Lung (tissue), 12 donors: Measurements from ENCODE around the gene EPAS1. TPM values are rescaled to one million over a fixed set of nuclear protein-coding genes. Genes with fewer than 3 reads are reported as not detected.

Experiments
- ATAC-seq: fragments of 200-7000 bp; cut with Tn5 transposase; one replicate; pipeline ENCODE4 v1.9.1; 2020; ENCODE audit warnings: moderate number of reproducible peaks; ENCODE audit not compliant: insufficient read depth, low FRiP score
- DNase-seq, 3 donors: peaks; one replicate each; pipeline ENCODE4 v3.0.0-alpha.2; 2013 to 2017
- H3K27ac ChIP-seq, 2 donors: one replicate each; pipeline ENCODE4 v1.5.1; 2013; ENCODE audit warnings: mild to moderate bottlenecking in 2 of 2, moderate library complexity in 2 of 2, control low read depth in 1 of 2, inconsistent platforms in 1 of 2, low read depth in 1 of 2, low read length in 1 of 2
- H3K27me3 ChIP-seq, 3 donors: one replicate each; pipeline ENCODE4 v1.5.1; 2013; ENCODE audit warnings: low read length in 2 of 3; ENCODE audit not compliant: control insufficient read depth in 3 of 3, insufficient read depth in 3 of 3
- H3K36me3 ChIP-seq, 4 donors: one replicate each; pipeline ENCODE4 v1.5.1; 2013; ENCODE audit warnings: low read length in 4 of 4, mild to moderate bottlenecking in 1 of 4, moderate library complexity in 1 of 4; ENCODE audit not compliant: control insufficient read depth in 4 of 4, insufficient read depth in 4 of 4
- H3K4me1 ChIP-seq, 5 donors: one replicate each; pipeline ENCODE4 v1.5.1; 2013; ENCODE audit warnings: low read length in 5 of 5, mild to moderate bottlenecking in 2 of 5, moderate library complexity in 1 of 5; ENCODE audit not compliant: control insufficient read depth in 5 of 5, insufficient read depth in 5 of 5
- H3K4me3 ChIP-seq: one replicate; pipeline ENCODE4 v1.5.1; 2013; ENCODE audit warnings: mild to moderate bottlenecking, control low read depth, moderate library complexity
- H3K9ac ChIP-seq, 2 donors: one replicate each; pipeline ENCODE4 v1.5.1; 2013; ENCODE audit warnings: low read length in 2 of 2, control low read depth in 1 of 2; ENCODE audit not compliant: insufficient read depth in 1 of 2
- H3K9me3 ChIP-seq, 4 donors: one replicate each; pipeline ENCODE4 v1.5.1; 2013; ENCODE audit warnings: low read length in 3 of 4, mild to moderate bottlenecking in 1 of 4, moderate library complexity in 1 of 4; ENCODE audit not compliant: control insufficient read depth in 4 of 4, insufficient read depth in 3 of 4
- WGBS, 2 donors: extraction: QIAGEN DNeasy Blood & Tissue Kit; methylation state at CpG; one replicate each; pipeline ENCODE4 v1.1.7; 2013; 5-methylcytosine and 5-hydroxymethylcytosine counted together
- polyA plus RNA-seq, 2 donors: library from polyadenylated mRNA; stranded (reverse); fragments of 200-250 nt; gene quantifications; one replicate each; pipeline ENCODE4 v1.2.1, GENCODE V29; 2013
- total RNA-seq, 2 donors: library from RNA; depleted of rRNA in 1 of 2; stranded (reverse); fragments of >200 nt in 1 of 2; gene quantifications; one replicate each; pipeline ENCODE4 v1.2.1, GENCODE V29; 2014 to 2021
- TF ChIP-seq, protein P1 (sequence below): IDR thresholded peaks from 2 replicates; pipeline ENCODE4 v1.5.1; 2012; ENCODE audit warnings: mild to moderate bottlenecking; ENCODE audit errors: control extremely low read depth, extremely low read depth
- donor health status: control.
- donor health status: control.
- donor health status: Bipolar disorder and iron deficiency.
- donor health status: healthy.
- donor health status: DM: yes; HTN: yes; CAD: no.

EPAS1 gene
- total and polyA plus RNA-seq, 4 donors: 233 to 1,051 (median 381) TPM

DNA sequence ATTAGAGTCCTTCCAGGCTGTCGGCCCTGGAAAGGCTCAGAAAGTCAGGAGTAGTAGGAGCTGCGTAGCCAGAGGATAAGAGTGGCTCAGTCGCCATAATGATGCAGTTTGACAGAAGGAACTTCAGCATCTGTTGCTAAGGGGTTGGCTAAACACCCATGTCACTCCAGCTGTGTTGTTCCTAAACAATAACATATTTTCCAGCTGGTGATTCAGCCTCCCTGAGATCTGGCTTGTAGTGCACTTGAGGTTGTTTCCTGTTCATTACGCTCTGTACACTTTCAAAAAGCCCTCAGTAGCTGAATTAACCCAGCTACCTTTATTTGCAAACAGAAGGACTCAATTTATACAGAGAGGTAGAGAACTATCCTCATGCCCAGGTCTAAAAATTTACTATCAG, 39.7 kb upstream of the EPAS1 start:
- Histone ChIP-seq H3K9me3 (no peaks in the 10 kb centered on the region), H3K36me3 (no peaks in the 10 kb centered on the region), H3K27ac (peak overlapping the region; percentile 63 to 73), H3K9ac (no peak overlapping the region), H3K4me3 (no peak overlapping the region), H3K27me3 (no peaks in the 10 kb centered on the region), H3K4me1 (peaks cover 6 to 33% (median 8%) of the 10 kb centered on the region in 5 donors)
- DNase-seq (peak; percentile 66 to 89 (median 87)), ATAC-seq (peak; percentile 12)
- TF ChIP-seq, protein P1, sequence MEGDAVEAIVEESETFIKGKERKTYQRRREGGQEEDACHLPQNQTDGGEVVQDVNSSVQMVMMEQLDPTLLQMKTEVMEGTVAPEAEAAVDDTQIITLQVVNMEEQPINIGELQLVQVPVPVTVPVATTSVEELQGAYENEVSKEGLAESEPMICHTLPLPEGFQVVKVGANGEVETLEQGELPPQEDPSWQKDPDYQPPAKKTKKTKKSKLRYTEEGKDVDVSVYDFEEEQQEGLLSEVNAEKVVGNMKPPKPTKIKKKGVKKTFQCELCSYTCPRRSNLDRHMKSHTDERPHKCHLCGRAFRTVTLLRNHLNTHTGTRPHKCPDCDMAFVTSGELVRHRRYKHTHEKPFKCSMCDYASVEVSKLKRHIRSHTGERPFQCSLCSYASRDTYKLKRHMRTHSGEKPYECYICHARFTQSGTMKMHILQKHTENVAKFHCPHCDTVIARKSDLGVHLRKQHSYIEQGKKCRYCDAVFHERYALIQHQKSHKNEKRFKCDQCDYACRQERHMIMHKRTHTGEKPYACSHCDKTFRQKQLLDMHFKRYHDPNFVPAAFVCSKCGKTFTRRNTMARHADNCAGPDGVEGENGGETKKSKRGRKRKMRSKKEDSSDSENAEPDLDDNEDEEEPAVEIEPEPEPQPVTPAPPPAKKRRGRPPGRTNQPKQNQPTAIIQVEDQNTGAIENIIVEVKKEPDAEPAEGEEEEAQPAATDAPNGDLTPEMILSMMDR: no peak
- WGBS, 2 donors: 29 to 49% methylated on average over 4 of the region's 4 CpGs

DNA sequence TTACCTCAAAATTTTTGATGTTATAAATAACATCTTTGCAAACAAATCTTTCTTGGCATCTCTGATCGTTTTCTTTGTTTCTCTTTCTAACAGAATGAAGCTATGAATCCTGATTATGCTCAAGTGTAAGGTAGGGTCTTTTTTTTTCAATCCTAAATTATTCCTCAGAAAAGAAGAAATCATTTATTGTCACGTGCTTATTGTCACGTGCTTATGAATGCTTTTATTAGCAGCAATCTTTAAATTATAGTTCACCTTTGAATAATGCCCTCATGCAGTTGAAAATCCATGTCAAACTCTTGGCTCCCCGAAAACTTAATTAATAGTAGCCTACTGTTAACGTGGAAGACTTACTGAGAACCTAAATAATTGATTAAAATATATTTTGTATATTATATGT, 39.2 kb upstream of the EPAS1 start:
- Histone ChIP-seq H3K27ac (no peak overlapping the region), H3K4me3 (no peak overlapping the region), H3K4me1 (peaks cover 3 to 28% (median 8%) of the 10 kb centered on the region in 5 donors), H3K27me3 (no peaks in the 10 kb centered on the region), H3K9me3 (no peaks in the 10 kb centered on the region), H3K9ac (no peak overlapping the region), H3K36me3 (no peaks in the 10 kb centered on the region)
- TF ChIP-seq, protein P1: no peak
- DNase-seq (no peak), ATAC-seq (no peak)
- 78 to 82% methylated on average over 5 of the region's 5 CpGs for WGBS, 2 donors

DNA sequence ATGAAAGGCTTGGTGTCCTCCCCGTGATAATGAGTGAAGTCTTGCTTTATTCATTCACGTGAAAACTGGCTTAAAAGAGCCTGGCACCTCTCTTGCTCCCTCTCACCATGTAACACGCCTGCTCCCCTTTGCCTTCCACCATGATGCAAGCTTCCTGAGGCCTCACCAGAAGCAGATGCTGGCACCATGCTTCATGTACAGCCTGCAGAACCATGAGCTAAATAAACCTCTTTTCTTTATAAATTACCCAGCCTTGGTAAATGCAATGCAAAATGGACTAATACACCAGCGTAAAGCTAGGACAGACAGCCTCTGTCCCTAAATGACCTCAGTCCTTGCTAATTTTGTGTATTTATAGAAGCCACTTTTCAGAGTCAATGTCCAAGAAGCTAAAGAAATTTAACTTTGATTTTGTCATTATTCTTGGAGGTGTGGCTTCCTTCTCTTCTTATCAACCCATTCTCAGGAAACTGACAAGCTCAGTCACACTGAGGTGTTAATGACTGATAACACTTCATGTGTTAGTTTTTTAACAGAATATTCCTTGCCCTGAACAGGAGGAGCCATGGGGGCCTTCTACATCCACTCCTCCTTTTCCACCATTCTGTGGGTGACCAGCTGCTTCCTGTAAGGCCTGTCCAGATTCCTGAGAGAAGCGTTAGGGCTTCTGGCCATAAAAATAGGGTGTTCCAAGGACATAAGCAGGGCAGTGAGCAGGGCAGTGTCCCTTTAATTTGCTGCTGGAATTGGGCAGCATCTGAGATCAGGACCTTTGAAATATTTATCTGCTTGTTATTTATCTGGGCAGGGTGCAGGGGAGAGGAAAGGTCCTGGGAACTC, 38.0 kb upstream of the EPAS1 start:
- no peak for ATAC-seq
- no peak overlapping the region for H3K9ac ChIP-seq
- TF ChIP-seq, protein P1: no peak
- no peak overlapping the region for H3K4me3 ChIP-seq
- peak; percentile 49 to 69 (median 66) for DNase-seq
- peak overlapping the region; percentile 32 to 79 for H3K27ac ChIP-seq
- no peaks in the 10 kb centered on the region for H3K27me3 ChIP-seq
- H3K4me1 ChIP-seq: peaks cover 0 to 24% (median 8%) of the 10 kb centered on the region in 5 donors
- no peaks in the 10 kb centered on the region for H3K9me3 ChIP-seq
- no peaks in the 10 kb centered on the region for H3K36me3 ChIP-seq
- WGBS, 2 donors: 69 to 76% methylated on average over 5 of the region's 5 CpGs
